MCF 10A (cell line): ENCODE data around the gene YTHDF2. TPM values are rescaled to one million over a fixed set of nuclear protein-coding genes. Genes with fewer than 3 reads are reported as not detected.
A peak's percentile ranks its signal among the peaks of the same experiment; 100 is the strongest.
"Not testable (repeated sequence)": the region's sequence is repeated elsewhere in the genome, so short reads cannot be mapped to it uniquely, and the experiment has no call there.

Experiments used
- Bru-seq: library from RNA; stranded (reverse); fragments of 400-500 nt; gene quantifications from one replicate; lab custom pipeline; 2021; lab: Mats Ljungman, UMichigan
- BruChase-seq, 2 experiments: library from RNA; stranded (reverse); fragments of 400-500 nt; gene quantifications; one replicate each; lab custom pipeline; 2021; lab: Mats Ljungman, UMichigan
- BruUV-seq: library from RNA; stranded (reverse); fragments of 400-500 nt; replicated peaks from 2 replicates; lab custom pipeline; 2021; lab: Mats Ljungman, UMichigan
- CTCF ChIA-PET: fragments of 300-600 bp; sonication (Branson Sonifier 250); formaldehyde crosslinking; extraction: SDS; loops from one replicate; lab custom pipeline; 2021; ENCODE audit warnings: antibody characterized with exemption, inconsistent platforms; lab: Yijun Ruan, JAX
- POLR2A ChIA-PET: fragments of 300-600, 350-650 bp; sonication (Branson Sonifier 250); formaldehyde crosslinking; extraction: SDS; loops from one replicate; lab custom pipeline; 2020; ENCODE audit warnings: antibody characterized with exemption, inconsistent platforms; lab: Yijun Ruan, JAX
- DNase-seq: peaks from one replicate; pipeline ENCODE4 v3.0.0-alpha.2; 2018; ENCODE audit not compliant: unreplicated experiment
- H3K27ac Mint-ChIP-seq: one replicate; pipeline ENCODE4 v1.8.0; 2022; ENCODE audit warnings: mild to moderate bottlenecking, low read depth, mixed read lengths; ENCODE audit not compliant: unreplicated experiment
- H3K27me3 Mint-ChIP-seq: one replicate; pipeline ENCODE4 v1.8.0; 2022; ENCODE audit warnings: mixed read lengths; ENCODE audit not compliant: insufficient read depth, unreplicated experiment
- H3K36me3 Mint-ChIP-seq: one replicate; pipeline ENCODE4 v1.8.0; 2022; ENCODE audit warnings: mild to moderate bottlenecking, moderate library complexity, mixed read lengths; ENCODE audit not compliant: insufficient read depth, unreplicated experiment
- H3K4me1 Mint-ChIP-seq: one replicate; pipeline ENCODE4 v1.8.0; 2022; ENCODE audit warnings: mixed read lengths; ENCODE audit not compliant: insufficient read depth, unreplicated experiment
- H3K4me3 Mint-ChIP-seq: one replicate; pipeline ENCODE4 v1.8.0; 2022; ENCODE audit warnings: mild to moderate bottlenecking, moderate library complexity, mixed read lengths; ENCODE audit not compliant: unreplicated experiment
- H3K9me3 Mint-ChIP-seq: one replicate; pipeline ENCODE4 v1.8.0; 2022; ENCODE audit warnings: mixed read lengths; ENCODE audit not compliant: unreplicated experiment
- intact Hi-C: fragments of 100-400 bp; cut with micrococcal nuclease; formaldehyde crosslinking; loops from 2 replicates; pipeline ENCODE4 v1.14.1; 2022
- long read RNA-seq: library from polyadenylated mRNA; stranded (forward); transcript quantifications from one replicate; pipeline ENCODE4 v2.0.0, GENCODE V29; 2022
- total RNA-seq: library from RNA; stranded (reverse); gene quantifications from 2 replicates; pipeline ENCODE4 v1.2.3, GENCODE V29; 2022
- TF ChIP-seq, protein P1 (sequence below): fragments of 200-600 bp; IDR thresholded peaks from one replicate; pipeline ENCODE4 v1.8.0; 2022; ENCODE audit warnings: antibody characterized with exemption, mild to moderate bottlenecking; ENCODE audit not compliant: unreplicated experiment

Gene YTHDF2
- total RNA-seq (102 and 127 TPM in 2 replicates), Bru-seq, nascent RNA (percentile 95 among the genes with signal in this experiment), BruChase-seq, experiment 1, labeled RNA remaining after a 6-hour chase (percentile 95 among the genes with signal in this experiment), BruChase-seq, experiment 2, labeled RNA remaining after a 2-hour chase (percentile 96 among the genes with signal in this experiment)
- long read RNA-seq, transcript YTHDF2-201 (5 exons, 2,925 nt) = major isoform, 329 of 385 reads
- long read RNA-seq, partial matches to known transcripts = 12 of 385 reads
- long read RNA-seq, other reads (novel, unspliced or antisense) = 40 of 385 reads

DNA sequence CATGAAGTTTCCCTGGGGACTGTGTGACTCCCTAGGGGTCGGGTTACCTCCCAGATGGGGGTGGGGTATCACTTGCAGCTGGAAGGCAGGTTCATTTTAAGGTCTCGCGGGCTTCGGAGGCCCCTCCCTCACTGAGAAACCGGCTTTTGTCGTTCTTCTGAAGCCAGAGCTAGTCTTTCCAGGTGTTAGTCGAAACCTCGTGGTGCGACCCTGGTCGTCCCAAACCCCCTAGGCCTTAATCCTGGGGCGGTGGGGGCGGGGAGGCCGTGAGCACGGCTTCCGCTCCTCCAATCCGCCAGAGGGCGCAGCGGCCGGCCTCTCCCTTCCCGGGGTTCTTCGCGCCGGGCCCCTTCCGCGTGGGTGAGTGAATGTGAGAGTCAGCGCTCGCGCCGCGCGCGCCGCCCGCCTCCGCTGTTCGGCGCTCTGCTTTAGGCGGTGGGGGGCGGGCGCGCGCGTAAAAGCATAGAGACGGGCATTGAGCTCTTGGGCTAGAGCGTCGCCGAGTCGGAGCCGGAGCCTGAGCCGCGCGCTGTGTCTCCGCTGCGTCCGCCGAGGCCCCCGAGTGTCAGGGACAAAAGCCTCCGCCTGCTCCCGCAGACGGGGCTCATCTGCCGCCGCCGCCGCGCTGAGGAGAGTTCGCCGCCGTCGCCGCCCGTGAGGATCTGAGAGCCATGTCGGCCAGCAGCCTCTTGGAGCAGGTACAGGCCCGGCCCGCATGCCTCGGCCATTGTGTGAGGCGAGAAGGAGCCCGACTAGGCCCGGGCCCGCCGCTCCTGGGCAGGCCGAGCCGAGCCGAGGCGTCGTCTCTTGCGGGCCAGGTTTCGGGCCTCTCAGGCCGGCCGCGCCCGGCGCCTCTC, at the start of gene YTHDF2:
TSS of gene YTHDF2 (plus strand) at position 491 of the 857 bp plus-strand sequence. CDS start at position 672, 181 bp downstream.
- peak within 1 kb of the TSS; percentile 96 for H3K4me3 Mint-ChIP-seq
- CTCF ChIA-PET = interaction anchor here (0.5 to 2.8 kb wide), 26 partner anchors 9 to 477 kb away, joined by 3 to 17 read pairs (median 3); partner anchors contain the start of gene GMEB1
- TF ChIP-seq, protein P1, sequence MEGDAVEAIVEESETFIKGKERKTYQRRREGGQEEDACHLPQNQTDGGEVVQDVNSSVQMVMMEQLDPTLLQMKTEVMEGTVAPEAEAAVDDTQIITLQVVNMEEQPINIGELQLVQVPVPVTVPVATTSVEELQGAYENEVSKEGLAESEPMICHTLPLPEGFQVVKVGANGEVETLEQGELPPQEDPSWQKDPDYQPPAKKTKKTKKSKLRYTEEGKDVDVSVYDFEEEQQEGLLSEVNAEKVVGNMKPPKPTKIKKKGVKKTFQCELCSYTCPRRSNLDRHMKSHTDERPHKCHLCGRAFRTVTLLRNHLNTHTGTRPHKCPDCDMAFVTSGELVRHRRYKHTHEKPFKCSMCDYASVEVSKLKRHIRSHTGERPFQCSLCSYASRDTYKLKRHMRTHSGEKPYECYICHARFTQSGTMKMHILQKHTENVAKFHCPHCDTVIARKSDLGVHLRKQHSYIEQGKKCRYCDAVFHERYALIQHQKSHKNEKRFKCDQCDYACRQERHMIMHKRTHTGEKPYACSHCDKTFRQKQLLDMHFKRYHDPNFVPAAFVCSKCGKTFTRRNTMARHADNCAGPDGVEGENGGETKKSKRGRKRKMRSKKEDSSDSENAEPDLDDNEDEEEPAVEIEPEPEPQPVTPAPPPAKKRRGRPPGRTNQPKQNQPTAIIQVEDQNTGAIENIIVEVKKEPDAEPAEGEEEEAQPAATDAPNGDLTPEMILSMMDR = peak; percentile 93
- POLR2A ChIA-PET = interaction anchor here (0.6 to 7.3 kb wide), 43 partner anchors 9 to 478 kb away, joined by 3 to 95 read pairs (median 5); partner anchors contain the start of genes EPB41, GMEB1, RCC1 and RNU11
- H3K4me1 Mint-ChIP-seq = peaks cover 8% of the 10 kb centered on the region
- no peaks in the 10 kb centered on the region for H3K9me3 Mint-ChIP-seq
- peaks cover 47% of the 10 kb centered on the region for H3K36me3 Mint-ChIP-seq
- no peaks in the 10 kb centered on the region for H3K27me3 Mint-ChIP-seq
- BruUV-seq = no TSS peak
- H3K27ac Mint-ChIP-seq = peak within 1 kb of the TSS; percentile 98
- peak; percentile 97 for DNase-seq
- intact Hi-C loops = loop anchor here (1.0 kb wide), 1 partner anchor 88 kb away; the partner anchor contains the start of gene RNU11

GRCh38 chr1:28691627-28692026, 45.1 kb upstream of the YTHDF2 start:
- not testable (repeated sequence) for BruUV-seq

GRCh38 chr1:28703629-28704028, 33.1 kb upstream of the YTHDF2 start:
- BruUV-seq = no TSS peak
- no peak overlapping the region for H3K4me3 Mint-ChIP-seq
- H3K36me3 Mint-ChIP-seq = peaks cover 52% of the 10 kb centered on the region
- TF ChIP-seq, protein P1 = no peak
- POLR2A ChIA-PET = interaction anchor here (1.0 kb wide), 1 partner anchor 33 kb away, joined by 3 read pairs; the partner anchor contains the start of gene YTHDF2
- no peak for DNase-seq
- no peaks in the 10 kb centered on the region for H3K4me1 Mint-ChIP-seq
- H3K9me3 Mint-ChIP-seq = no peaks in the 10 kb centered on the region
- intact Hi-C loops = no loop called here
- H3K27ac Mint-ChIP-seq = no peak overlapping the region
- H3K27me3 Mint-ChIP-seq = no peaks in the 10 kb centered on the region
- CTCF ChIA-PET = interaction anchor here (0.7 kb wide), 1 partner anchor 33 kb away, joined by 3 read pairs; the partner anchor contains the start of gene YTHDF2

More at GRCh38 chr1:28691627-28692026, 45.1 kb upstream of the YTHDF2 start:
- intact Hi-C loops, H3K4me3 Mint-ChIP-seq, H3K9me3 Mint-ChIP-seq, H3K27me3 Mint-ChIP-seq, DNase-seq, H3K4me1 Mint-ChIP-seq, H3K27ac Mint-ChIP-seq, CTCF ChIA-PET: not testable (repeated sequence)
- POLR2A ChIA-PET = interaction anchor here (0.6 to 1.3 kb wide), 3 partner anchors 10 to 48 kb away, joined by 3 to 4 read pairs (median 3); partner anchors contain the start of gene GMEB1
- H3K36me3 Mint-ChIP-seq = peaks cover 29% of the 10 kb centered on the region

DNA sequence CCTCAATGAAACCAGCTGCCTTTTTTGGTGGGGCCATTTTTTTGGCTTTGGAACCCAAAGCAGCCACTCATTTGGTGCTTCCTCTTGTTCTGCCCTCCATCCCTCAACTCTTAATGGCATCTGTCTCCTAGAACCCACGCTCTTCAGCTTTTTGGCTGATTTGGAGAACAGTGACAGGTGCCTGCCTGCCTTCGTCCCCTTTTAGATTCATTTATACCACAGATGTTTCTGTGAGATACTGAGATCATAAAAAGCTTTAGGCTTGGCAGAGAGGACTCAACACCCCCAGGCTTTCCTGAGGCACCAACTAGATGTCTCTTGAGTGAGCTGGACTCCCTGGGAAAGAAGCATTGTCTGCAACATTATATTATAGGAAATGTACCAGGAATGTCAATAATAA, 20.4 kb upstream of the YTHDF2 start:
- Mint-ChIP-seq H3K27ac (no peak overlapping the region), H3K4me1 (no peaks in the 10 kb centered on the region), H3K27me3 (no peaks in the 10 kb centered on the region), H3K4me3 (no peak overlapping the region), H3K9me3 (no peaks in the 10 kb centered on the region), H3K36me3 (peaks cover 20% of the 10 kb centered on the region)
- TF ChIP-seq, protein P1 = no peak
- no TSS peak for BruUV-seq
- intact Hi-C loops = no loop called here
- POLR2A ChIA-PET = interaction anchor here (1.2 to 1.3 kb wide), 2 partner anchors 47 to 74 kb away, joined by 3 to 4 read pairs; no protein-coding TSS in a partner anchor
- CTCF ChIA-PET = interaction anchor here (1.2 kb wide), 1 partner anchor 72 kb away, joined by 3 read pairs; no protein-coding TSS in a partner anchor
- no peak for DNase-seq
